A673 (cell line): ENCODE data around the gene CFAP20DC.

ENCODE experiments used
- CTCF ChIP-seq: fragments of 300-800, 200-600 bp; sonication (generic); conservative IDR thresholded peaks from 2 replicates; pipeline ENCODE4 v1.5.1; 2017; ENCODE audit warnings: low read depth, mild to moderate bottlenecking, antibody characterized with exemption, low read length, moderate library complexity, mixed read lengths
- EZH2 ChIP-seq: fragments of 200-600 bp; sonication (generic); IDR thresholded peaks from 2 replicates; pipeline ENCODE4 v1.6.1; 2017; ENCODE audit warnings: borderline replicate concordance, low read depth, mild to moderate bottlenecking, mixed read lengths, antibody characterized with exemption, low read length; ENCODE audit not compliant: poor library complexity, severe bottlenecking

- TF ChIP-seq CTCF: no peak
- TF ChIP-seq EZH2: no peak
Observed at GRCh38 chr3:58986654-58987053, 63.2 kb downstream of the CFAP20DC start.
